Bone marrow (tissue), 2 donors: Measurements from ENCODE around the gene CEMIP2.

ENCODE experiments used
- DNase-seq, 2 donors: peaks; one replicate each; lab custom pipeline; 2025; lab: John Stamatoyannopoulos, UW

The CEMIP2 gene

GRCh38 chr9:71774920-71775319 is 6.6 kb upstream of the CEMIP2 start:
- DNase-seq = no peak

GRCh38 chr9:71772726-71773125 is 4.4 kb upstream of the CEMIP2 start:
- no peak for DNase-seq

DNA sequence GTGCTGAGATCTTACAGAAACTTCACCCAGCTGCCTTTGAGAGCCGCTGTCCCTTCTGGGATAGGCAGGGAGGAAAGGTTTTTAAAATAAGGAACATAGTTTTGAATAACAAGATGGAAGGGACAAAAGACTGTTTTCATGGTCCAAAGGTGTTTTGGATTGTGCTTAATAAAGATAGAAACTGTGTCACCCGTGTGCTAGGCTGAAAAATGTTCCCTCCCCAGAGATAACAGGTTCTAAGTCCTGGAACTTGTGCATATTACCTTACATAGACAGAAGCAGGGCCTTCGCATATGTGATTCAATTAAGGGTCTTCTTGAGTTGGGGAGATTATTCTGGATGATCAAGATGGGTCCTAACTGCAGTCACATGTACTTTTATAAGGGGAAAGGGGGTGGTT is 1.9 kb upstream of the CEMIP2 start:
- DNase-seq = no peak

DNA sequence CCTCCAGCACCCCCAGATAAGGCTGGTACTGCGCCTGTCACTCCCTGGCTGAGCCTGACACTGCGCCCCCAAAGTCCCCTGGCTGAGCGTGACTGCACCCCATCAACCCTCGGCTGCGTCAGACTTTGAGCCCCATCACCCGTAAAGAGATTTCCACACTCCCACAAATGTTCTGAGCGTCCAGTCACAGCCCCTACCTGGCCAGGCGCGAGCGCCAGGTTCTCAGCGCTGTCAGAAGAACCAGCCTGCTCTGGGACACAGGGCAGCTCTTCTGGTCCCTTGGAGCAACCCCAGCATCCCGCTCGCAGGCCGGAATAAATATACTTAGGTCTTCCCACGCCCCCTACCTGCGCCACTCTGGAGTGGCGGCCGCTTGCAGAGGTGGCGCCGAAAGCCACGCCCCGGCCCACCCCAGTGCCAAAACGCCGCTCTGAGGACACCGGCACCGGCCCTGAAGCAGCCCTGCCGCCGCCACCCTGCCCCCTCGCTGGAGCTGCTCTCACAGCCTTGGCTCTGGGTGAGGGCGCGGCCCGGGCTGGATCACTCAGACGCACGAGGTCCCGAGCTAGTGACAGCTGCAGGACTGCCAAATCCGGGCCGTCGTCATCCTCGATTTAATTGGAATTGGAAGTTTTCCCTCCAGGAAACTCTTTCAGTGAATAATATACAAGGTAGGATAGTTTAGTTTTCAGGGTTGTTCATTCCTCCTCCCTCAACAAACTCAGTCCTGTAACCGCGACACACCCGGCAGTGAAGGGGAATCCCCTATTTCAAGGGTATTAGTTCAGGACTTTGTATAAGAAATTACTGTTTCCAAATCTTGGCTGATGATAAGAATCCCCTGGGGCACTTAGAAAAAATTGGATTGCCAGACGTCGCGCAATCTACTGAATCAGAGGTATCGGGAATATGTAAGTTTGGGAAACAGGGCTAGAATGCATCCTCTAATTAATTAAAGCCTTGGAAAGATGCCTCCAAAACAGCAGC is 1.2 kb upstream of the CEMIP2 start:
- DNase-seq = peak in 1 of 2 donors; percentile 53

- no peak for DNase-seq
These were observed 464 bp downstream of the CEMIP2 start for GRCh38 chr9:71767776-71768321.

- DNase-seq = no peak
These were observed 1.0 kb downstream of the CEMIP2 start for GRCh38 chr9:71767163-71767775.

- no peak for DNase-seq
These were observed 1.6 kb downstream of the CEMIP2 start for GRCh38 chr9:71766663-71767062.

DNA sequence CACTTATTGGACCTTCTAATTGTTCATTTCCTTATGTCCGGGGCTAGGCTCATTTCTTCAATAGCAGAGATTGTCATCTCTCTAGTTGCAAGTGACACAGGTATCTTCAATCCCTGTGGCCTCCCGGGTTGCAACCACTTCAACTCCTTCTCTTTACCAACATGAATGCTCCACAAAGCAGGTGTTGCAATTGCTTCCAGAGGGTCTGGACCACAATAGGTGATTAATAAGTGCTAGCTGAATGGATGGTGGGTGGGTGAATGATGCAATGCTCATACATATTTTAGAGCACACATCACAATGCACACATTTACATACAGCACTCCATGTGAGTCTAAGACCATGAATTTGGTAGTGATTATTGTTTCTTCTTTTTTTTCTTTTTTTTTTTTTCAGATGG is 2.6 kb downstream of the CEMIP2 start:
- no peak for DNase-seq

DNA sequence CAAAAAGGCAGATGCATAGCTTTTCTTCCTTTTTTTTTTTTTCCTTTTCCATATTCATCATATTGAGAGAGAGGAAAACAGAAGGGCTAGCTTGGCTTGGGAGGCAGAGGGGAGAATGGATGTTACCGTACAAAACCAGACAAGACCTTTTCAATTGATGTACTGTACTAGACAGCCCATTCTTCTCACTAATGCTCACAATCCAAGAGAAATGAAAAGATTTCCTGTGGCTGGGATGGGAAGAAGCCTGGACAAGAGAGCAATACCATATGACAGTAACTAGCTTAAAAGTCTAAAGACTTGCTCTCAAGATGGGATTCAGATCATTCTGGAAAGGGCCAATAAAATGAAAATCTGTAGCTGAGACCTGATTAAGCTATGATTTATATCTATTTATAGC is 3.4 kb downstream of the CEMIP2 start:
- no peak for DNase-seq

DNA sequence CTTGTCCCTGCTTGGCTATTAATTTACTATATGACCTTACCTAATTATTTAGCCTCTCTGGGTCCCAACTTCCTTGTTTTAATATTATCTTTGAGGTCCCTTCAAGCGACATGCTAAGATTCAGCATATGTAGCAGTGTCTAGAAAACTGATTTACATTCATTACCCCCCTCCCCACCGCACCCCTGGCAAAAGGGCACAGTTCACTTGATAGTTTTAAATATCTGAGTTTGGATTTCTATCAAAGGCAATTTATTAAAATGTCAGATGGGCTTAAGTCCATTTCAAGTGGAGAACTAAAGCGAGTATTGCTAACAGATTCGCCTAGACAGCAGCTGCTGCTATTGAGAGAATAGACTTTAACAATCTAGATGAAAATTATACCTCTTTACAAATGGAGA is 3.9 kb downstream of the CEMIP2 start:
- DNase-seq = no peak

GRCh38 chr9:71763832-71764231 is 4.5 kb downstream of the CEMIP2 start:
- DNase-seq = peak in 1 of 2 donors; percentile 27

GRCh38 chr9:71762900-71763653 is 5.2 kb downstream of the CEMIP2 start:
- no peak for DNase-seq

DNA sequence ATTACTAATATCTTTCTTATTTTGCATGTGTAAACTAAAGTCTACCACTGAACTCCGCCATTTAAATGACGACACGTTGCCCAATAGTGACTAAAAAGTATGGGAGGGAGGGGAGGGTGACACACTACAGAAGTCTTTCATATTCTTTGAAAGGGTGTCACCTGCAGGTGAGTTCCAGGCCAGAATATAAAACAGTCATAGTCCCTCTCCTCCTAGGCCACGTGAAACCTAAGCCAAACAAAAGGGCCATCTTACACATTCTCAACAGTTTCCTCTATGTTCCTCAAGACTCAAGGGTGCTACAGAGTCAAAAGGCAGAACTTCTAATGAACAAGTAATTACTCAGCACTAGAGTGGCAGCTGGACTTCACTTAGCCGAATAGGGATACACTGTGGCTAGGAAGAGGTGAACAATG is 6.4 kb downstream of the CEMIP2 start:
- no peak for DNase-seq

GRCh38 chr9:71760901-71761300 is 7.4 kb downstream of the CEMIP2 start:
- DNase-seq = no peak

GRCh38 chr9:71758785-71759184 is 9.5 kb downstream of the CEMIP2 start:
- no peak for DNase-seq

DNA sequence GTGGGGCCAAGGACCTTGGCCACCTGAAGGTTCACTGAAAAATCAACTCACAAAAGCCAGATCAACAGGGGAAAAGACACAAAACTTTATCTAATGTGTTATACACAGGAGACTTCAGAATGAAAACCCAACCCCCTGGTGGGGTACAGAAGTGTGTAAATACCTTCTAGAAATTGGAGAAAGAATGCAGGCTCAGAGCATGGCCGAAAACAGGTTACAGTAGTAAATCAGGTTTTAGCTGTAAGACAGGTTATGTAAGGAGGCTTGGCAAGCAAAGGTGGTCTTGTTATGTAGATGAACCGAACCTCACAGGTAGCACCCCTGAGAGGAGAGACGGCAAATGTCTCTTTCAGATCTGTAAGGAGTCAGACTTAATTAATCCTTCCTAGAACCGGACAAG is 10.0 kb downstream of the CEMIP2 start:
- no peak for DNase-seq

DNA sequence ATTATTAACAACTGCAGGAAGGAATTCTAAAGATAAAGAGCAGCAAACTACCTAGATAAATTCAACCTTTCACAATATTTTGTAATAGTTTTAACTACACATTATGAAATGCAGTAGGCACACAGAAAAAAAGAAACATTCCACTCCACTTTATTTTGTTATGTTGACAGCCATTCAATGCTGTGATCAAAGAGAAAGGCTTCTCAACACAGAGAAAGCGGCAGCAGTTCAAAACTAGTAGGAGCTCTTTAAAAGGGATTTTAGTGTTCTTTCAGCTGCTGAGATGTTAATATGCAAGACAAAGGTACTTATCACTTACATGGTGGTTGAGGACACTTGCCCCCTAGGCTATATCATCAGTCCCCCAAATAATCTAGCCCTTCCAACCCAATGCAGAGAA is 11.6 kb downstream of the CEMIP2 start:
- no peak for DNase-seq

DNA sequence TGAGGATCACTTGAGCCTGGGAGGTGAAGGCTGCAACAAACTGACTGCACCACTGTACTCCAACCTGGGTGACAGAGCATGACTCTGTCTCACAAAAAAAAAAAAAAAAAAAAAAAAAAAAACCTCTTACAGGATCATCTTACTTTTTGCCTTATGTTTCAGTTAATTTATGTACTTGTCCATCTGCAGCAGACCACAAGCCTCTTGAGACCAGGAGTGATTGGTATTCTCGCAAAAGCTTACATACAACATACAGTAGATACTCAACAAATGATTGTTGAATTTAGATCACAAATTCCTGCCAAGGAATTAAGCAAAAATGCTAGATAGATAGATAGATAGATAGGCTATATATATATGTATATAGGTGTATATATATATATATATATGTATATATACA is 12.4 kb downstream of the CEMIP2 start:
- DNase-seq = no peak

GRCh38 chr9:71755230-71755629 is 13.1 kb downstream of the CEMIP2 start:
- no peak for DNase-seq

GRCh38 chr9:71754151-71754550 is 14.2 kb downstream of the CEMIP2 start:
- DNase-seq = no peak

- DNase-seq = no peak
These were observed 15.4 kb downstream of the CEMIP2 start for GRCh38 chr9:71752928-71753327.

- DNase-seq = no peak
These were observed 16.0 kb downstream of the CEMIP2 start for GRCh38 chr9:71752352-71752751.
